GM19463 (cell line): ENCODE measurements around the gene NSG2.
"Not testable (repeated sequence)": the region's sequence is repeated elsewhere in the genome, so short reads cannot be mapped to it uniquely, and the experiment has no call there.

Experiments used
- ATAC-seq: cut with Tn5 transposase; IDR thresholded peaks from one replicate; pipeline ENCODE4 v1.9.1; 2021; ENCODE audit warnings: mild to moderate bottlenecking, moderate library complexity; ENCODE audit not compliant: unreplicated experiment

The NSG2 gene

DNA sequence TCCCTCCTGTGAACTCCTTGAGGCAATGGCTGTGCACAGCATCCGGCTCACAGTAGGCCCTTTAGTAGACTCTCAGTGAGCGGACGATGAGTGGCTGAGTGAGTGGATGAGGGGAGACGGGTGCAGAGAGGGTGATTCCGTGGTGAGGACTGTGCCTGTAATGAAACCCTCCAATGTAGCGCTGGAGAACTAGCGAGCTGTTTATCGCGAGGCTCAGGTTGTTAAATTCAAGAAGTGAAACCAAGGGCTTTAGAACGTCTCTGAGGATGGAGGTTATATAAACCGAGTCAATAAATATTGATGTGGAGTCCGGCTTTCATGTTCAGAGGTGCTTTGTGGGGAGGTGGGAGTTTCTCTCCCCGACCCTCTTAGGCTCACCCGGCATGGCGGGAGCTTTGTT, 53.2 kb downstream of the NSG2 start:
- no peak for ATAC-seq

DNA sequence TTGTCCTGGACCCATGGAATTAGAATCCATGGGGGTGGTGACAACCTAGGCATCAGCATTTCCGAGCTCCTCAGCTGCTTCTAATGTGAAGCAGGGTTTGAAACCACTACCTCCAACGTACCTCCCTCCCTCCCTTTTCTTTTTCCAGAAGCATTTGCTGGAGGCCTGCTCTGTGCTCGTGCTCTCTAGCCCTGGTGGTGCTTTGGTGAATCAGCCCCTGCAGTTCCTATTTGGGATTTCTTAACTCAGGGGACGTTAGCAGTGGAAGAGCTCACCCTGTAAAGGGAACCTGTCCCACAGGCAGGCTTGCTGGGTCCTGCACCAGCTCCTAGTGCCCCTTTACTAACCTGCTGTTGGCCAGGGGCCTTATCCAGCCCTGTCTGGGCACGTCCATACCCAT, 55.0 kb downstream of the NSG2 start:
- ATAC-seq: no peak

DNA sequence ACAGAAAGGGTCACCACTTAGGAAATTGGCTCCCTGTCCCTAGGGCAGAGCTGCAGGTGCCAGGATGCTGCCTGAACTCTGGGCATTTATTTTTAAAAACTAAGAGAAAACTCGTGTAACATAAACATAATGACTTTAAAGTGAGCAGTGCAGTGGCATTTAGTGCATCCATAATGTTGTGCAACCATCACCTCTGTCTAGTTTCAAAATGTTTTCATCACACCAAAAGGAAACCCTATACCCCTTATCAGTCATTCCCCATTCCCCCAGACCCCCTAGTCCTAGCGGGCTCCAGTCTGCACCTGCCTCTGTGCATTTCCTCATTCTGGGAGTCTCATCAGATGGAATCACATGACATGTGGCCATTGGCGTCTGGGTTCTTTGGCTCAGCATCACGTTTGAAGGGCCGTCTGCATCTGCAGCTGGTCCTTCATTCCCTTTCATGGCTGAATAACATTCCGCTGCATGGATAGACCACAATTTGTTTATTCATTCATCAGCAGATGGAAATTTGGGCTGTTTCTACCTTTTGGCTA, 55.8 kb downstream of the NSG2 start:
- ATAC-seq: no peak

DNA sequence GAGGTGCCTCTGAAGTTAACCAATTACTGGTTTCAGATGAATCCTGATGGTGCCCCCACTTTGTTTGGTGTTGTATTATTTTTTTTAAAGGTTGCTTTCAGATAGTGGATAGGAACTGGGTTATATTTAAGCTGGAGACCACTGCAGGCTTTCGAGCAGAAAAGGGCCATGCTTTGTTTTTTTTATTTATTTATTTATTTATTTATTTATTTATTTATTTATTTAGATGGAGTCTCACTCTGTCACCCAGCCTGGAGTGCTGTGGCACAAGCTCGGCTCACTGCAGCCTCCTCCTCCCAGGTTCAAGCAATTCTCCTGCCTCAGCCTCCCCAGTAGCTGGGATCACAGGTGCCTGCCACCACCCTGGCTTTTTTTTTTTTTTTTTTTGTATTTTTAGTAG, 57.1 kb downstream of the NSG2 start:
- not testable (repeated sequence) for ATAC-seq

DNA sequence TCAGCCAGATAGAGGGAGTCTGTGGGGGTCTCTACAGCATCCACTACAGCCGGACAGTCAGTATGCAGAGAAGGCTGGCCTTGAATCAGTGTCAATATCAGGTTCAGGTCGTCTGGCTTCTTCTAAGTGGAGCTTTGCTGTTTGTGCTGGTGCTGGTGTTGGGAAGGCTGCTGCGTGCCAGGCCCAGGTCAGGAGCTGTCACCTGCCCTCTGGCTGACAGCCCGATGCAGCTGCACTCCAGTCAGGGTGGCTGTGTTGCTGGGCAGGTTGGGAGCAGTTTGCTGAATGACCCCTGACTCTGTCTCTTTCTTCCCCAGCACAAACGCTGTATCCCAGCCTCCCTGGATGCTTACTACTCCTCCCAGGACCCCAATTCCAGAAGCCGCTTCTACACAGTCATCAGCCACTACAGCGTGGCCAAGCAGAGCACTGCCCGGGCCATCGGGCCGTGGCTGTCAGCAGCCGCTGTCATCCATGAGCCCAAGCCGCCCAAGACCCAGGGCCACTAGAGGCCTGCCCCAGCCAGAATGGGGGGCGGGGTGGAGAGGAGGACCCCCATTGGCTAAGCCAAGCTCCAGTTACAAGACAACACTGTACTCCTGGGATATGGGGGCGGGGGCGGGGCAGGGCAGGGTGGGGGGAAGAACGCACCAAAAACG, 61.6 kb downstream of the NSG2 start:
- no peak for ATAC-seq

DNA sequence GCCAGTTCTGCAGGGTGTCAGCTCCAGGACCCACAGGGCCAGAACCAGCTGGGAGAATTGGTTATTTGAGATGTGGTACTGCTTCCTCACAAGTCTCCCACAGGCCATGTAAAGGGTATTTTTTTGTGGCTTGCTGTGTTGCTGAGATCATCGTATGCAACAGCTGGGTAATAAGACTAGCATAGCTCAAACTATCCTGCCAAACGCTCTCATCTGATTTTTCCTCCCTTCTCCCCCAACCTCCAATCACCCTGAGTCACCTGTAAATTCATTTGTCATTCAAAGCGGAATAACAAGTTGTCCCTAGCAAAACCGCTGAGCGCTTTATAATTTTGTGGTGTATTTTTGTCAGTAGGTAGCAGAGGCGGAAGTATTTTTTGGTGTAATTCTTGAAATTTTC, 63.2 kb downstream of the NSG2 start:
- ATAC-seq: no peak

DNA sequence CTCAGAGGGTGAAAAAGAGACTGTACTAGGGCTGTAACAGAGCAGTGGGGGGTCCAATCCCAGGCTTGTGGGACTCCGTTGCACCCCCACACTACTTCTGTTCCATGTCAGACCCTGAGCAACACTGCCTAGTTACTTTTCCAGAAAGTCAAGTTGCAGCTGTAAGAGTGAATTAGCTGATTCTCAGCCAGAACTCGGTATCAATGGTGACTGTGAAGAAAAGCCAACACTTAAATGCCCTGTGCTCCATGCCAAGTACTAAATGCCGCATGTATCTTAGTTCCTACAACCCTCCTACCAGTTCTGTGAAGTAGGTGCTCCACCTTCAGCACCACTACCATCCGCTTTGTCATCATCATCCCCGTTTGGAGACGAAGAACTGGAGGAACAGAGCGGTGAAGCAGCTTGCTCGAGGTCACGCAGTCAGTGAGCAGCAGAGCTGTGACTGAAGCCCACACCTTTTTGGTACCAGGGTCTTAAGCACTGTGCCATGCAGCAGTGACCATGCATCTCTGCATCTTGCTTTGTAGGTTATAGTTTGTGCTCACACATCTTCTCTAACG, 64.3 kb downstream of the NSG2 start:
- ATAC-seq: no peak

DNA sequence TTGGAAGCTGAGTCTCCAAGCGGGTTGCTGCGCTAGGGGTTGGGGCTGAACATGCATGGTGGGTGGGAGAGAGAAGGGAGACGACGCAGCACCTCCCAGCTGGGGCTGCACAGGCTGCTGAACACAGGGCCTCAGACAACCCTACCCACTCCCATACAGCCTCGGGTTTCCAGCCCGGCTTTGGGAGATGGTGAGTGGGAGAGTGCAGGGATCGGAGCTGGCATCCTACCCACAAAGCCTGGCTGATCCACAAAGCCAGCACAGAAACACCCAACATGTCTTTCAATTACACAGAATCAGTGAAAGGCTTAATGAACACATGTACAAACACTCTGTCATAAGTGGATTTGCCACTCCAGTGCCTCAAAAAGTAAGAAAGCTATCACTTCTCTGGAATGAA, 64.8 kb downstream of the NSG2 start:
- no peak for ATAC-seq

DNA sequence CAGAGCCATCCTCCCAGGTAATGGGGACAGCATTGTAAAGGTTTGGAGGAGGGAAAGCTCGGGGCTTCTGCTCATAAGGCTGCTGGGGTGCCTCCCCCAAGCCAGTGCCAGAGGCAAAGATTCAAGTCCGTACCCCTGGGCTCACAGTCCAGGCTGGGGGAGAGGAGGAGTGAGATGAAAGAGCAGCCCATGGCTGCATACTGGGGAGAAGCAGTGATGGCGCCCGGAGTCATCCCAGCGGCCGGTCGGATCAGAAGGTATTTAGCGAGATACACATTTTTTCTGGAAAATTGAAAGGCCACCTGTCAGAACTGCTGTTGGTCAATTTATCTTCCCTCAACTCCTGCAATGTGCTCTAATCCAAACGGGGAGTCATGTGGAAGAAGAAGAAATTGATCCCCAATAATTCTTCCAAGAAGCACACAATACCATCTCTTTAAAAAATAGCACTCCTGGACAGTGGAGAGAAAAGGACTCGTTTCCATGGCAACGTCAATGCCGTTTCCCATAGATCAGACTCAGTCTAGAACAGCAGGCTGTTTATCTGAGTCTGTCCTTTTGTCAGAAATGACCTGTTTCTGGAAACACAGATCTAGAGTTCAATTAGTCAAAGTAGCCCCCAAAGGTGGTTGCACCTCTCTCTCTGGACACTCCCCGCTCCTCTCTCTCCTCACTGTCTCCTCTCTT, 65.9 kb downstream of the NSG2 start:
- ATAC-seq: no peak

DNA sequence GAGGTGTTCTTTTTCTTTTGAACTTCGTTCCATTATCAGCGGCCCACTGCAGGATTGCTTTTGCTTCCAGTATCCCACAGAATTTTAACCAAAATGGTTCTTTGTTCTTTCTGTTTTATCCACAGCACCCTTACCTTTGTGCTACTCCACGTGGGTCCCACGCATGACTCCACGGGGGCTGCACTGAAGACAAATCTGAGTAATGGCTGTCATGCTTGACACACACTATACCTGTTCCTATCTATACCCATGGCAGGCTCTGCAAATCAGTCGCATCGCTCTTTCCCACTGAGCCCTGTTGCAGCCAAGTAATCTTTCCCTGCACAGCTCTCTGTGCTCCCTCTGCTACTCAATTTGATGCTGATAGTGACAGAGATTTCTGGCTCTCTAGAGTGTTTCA, 69.7 kb downstream of the NSG2 start:
- ATAC-seq: no peak

DNA sequence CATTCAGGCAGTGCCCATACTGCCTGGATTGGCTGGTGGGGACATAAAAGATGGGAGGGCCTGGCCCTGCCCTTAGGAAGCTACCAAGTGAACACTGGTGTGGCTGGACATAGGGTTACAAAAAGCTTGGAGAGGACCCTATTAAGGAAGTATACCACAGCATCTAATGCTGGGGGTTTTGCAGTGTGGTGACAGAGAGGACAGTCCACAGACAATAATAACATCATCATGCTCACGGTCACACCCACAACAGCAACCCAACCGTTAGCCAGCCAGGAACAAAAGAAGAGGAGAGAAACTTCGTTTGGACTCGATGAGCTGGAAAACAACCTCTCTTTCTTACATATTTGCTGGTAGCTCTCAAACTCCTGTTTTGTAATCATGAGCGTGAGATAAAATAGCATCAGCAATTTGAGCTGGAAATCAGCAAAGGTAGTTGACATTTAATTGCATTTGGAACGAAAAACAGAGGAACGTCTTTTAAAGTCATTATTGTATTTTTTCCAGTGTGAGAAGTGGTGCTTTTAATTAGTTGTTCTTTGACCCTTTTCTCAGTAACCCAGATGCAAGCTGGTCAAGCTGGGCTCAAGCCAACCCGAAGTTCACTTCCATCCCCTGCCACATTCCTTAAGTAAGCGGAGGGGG, 73.4 kb downstream of the NSG2 start:
- no peak for ATAC-seq

DNA sequence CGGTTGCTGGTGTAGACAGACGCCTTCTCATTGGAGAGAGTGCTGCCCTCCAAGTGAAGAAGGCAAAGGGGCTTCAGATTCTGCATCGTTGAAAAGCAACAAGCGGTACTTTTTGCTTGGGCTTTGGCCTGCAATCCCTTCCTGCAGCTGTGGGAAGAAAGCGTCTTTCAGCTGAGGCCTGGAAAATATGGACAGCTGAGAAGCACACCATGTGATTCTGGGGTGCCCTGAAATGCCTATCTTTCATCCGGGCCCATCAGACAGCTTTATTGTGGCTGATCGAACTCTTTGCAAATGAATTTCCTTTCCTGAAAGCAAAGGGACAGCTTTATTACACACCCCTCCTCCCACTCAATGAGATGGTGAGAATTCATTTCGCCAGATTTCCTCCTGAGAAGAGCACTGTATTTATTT, 74.0 kb downstream of the NSG2 start:
- no peak for ATAC-seq

DNA sequence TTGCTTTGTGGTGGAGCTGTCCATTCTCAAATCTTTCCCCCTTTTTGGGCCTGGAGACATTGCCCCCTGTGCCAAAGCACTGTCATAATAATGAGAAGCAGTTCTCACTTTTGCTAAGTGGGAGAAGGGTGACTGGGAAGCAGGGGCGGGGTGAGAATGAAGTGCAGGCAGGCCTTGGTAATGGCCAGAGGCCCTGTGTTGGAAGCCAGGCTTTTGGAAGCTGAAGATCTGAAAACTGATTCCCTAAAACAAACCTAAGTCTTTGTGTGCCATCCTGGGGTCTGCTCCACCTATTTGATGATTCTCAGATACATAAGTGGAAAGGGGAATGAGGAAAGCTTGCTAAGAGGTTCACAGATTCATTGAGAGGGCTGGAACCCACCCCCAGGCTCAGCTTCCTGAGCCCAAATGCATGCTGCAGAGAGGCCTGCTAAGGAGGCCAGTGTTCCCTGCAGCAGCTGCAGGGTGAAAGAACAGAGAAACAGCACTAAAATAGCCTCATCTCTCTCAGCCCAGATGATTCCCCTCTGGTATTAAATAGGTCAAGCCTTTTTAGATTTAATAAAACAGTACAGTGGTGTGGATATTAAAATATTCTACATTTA, 75.0 kb downstream of the NSG2 start:
- ATAC-seq: no peak

DNA sequence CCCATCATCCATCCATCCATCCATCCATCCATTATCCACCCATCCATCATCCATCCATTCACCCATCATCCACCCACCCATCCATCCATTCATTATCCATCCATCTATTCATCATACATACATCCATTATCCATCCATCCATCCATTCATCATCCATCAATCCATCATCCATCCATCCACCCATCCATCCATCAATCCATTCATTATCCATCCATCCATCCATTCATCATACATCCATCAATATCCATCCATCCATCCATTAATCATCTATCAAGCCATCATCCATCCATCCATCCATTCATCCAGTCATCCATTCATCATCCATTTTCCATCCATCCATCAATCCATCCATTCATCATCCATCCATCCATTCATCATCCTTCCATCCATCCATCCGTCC, 89.0 kb downstream of the NSG2 start:
- no peak for ATAC-seq

DNA sequence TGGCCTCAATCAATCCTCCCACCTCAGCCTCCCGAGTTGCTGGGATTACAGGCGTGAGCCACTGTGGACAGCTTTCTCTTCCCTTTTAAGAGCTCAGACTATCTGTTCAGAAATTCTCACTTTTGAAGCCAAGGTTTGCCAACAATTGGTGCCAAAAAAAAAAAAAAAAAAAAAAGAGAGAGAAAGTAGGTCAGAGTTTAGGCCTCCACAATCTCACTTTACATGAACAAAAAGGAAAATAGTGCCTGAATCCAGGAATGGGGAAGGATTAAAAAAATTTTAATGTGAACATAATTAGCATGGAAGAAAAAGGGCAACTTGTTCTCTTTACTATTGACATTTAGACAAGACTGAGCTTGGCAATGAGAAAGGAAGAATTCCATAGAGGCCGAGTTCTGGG, 94.1 kb downstream of the NSG2 start:
- no peak for ATAC-seq

DNA sequence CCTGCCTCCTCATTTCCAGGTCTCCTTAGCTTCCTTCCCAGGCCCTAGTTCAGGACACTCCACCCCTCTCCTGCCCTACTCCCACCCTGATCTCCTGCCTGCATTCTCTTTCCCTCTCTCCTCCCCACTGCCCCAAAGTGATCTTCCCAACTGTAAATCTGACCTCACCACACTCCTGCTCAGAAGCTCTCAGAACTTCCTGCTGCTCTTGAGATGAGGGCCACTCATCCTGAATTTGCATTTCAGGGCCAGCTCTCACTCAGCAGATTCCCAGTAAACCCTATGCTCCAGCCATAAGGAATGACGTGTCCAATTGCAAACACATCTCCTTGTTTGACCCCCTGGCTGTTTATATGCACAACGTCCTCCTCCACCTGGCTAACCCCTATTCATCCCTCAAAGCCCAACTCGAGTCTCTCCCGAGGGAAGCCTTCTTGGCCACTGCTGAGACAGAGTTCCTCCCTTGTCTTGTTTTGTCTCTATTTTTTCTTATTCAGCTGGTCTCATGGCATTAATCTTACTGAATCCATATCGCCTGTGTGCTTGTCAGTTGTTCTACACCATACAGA, 95.0 kb downstream of the NSG2 start:
- no peak for ATAC-seq

DNA sequence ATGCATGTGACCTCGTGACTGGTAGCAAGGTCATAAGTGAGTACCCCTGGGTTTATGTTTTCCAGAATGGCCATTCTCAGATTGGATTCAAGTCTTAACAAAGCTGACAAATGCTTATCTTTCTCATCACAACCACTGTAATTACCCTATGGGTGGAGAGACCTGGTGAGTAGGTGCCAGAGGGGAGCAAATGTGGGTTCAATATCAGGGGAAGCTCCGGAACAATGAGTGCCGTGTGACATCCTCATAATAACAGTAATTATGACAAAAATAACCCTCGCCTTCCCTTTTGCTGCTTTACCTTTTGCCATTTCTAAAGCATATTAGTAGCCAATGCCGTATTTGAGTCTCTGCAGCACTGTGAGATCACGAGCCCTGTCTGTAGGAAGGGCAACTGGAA, 95.9 kb downstream of the NSG2 start:
- no peak for ATAC-seq

DNA sequence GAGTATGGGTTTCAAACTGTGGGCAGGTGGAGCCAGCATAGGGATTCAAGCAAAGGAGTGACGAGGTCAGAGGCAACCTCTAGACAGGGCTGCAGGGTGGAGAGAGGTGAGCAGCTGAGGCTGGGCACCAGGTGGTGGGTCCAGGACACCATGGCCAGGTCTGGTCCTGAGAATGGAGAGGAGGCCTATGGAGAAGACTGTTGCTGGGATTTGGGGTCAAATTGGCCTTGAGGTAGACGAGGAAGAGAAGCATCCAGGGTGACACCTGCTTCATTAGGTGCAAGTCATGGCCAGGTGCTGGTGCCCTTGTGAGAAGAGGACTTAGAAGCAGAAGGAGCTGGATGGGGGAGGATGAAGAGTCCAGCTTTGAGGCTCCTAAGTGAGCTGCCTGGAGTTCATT, 99.6 kb downstream of the NSG2 start:
- ATAC-seq: no peak

DNA sequence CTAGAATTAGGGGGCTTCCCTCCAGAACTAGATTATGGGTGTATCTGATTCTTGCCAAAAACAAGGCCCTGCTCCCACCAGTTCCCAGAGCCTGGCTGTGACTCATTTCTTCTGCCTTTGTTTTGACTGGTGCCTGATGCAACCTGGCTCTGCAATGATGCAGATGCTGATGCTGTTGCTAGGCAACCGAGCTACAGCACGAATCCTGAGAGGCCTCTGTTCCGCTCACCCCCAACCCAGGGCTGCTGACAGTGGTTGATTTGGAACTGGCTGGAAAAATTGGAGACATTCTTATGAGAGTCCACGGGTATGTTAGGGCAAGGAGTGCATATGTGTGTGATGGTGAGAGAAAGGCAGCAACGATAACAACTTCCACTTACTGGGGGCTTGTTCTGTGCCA, 100.3 kb downstream of the NSG2 start:
- no peak for ATAC-seq

DNA sequence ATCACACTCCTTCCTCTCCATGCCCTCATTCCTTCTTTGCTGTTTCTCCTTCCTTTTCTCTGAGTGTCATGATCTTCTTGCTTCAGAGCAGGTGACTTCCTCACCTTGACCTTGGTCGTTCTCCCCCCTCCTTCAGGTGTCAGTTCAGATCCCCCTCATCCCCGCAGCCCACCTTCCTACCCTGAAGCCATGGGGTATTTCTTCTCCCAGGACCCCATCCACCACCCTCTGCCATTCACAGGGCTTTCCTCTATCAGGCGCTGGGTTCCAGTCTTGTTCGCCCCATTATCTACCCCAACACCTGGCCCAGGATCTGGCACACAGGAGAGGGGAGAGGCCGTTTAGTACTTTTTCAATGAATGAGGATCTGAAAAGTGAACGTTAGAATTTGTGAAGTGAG, 101.0 kb downstream of the NSG2 start:
- ATAC-seq: no peak

DNA sequence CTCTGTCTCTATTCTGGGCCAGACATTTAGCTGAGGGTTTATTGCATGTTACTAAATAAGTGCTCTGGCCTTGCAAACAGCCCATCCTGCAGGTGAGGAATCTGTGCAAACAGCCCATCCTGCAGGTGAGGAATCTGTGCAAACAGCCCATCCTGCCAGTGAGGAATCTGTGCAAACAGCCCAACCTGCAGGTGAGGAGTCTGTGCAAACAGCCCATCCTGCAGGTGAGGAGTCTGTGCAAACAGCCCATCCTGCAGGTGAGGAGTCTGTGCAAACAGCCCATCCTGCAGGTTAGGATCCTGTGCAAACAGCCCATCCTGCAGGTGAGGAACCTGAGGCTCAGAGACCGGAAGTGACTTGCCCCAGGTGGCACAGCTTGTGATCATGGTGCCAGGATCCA, 101.5 kb downstream of the NSG2 start:
- ATAC-seq: not testable (repeated sequence)
